ENCODE measurements around the gene TAP1.
"Not testable (repeated sequence)": the region's sequence is repeated elsewhere in the genome, so short reads cannot be mapped to it uniquely, and the experiment has no call there.

Gene TAP1

GRCh38 chr6:32879691-32880090, 26.2 kb upstream of the TAP1 start:
- no peak for DNase-seq (ENCODE audit: low read depth in 1 of 2, low spot score in 1 of 2)
- TF ChIP-seq JUND (IDR thresholded peaks at IDR 0.05; ENCODE audit: low read depth) = no peak
- in situ Hi-C loops (cut with HindIII; ENCODE audit: low pct_unique_long_range_greater_than_20kb, low sequenced_read_pairs) = no loop called here

- DNase-seq (ENCODE audit: low read depth in 1 of 2, low spot score in 1 of 2) = no peak
- TF ChIP-seq JUND (IDR thresholded peaks at IDR 0.05; ENCODE audit: low read depth) = no peak
- in situ Hi-C loops (cut with HindIII; ENCODE audit: low pct_unique_long_range_greater_than_20kb, low sequenced_read_pairs) = no loop called here
Measured at GRCh38 chr6:32876603-32877002, 23.1 kb upstream of the TAP1 start.

DNA sequence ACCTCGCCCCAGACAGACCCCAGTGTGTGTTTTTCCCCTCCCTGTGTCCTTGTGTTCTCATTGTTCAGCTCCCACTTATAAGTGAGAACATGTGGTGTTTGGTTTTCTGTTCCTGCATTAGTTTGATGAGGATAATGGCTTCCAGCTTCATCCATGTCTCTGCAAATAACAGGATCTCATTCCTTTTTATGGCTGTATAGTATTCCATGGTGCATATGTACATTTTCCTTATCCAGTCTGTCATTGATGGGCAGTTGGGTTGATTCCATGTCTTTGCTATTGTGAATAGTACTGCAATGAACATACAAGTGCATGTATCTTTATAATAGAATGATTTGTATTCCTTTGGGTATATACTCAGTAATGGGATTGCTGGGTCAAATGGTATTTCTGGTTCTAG, 20.4 kb upstream of the TAP1 start:
- in situ Hi-C loops (cut with HindIII; ENCODE audit: low pct_unique_long_range_greater_than_20kb, low sequenced_read_pairs); DNase-seq (ENCODE audit: low read depth in 1 of 2, low spot score in 1 of 2): not testable (repeated sequence)

DNA sequence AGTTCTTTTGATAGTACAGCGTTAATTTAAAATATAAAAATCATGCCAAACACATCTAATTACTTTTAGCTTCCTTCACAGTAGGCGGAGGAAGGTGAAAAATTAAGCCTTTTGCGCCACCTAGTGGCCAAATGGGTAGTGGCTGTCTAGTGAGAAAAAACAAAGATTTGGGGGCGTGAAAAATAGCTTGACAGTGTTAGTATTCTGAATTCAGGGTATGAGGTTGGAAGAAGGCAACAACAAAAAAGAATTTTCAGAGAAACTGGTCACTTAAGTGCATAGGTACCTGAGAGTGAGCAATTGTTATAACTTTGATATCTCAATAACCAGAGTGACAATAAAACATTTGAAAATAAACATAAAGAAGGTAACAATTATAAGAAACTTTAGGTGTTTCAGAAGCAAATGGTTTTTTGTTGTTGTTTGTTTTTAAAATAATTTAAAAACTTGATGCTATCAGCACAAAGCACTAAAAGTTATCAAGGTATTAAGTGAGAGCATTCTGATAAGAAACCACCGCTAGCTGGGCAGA, 14.8 kb upstream of the TAP1 start:
- no peak for TF ChIP-seq JUND (IDR thresholded peaks at IDR 0.05; ENCODE audit: low read depth)
- DNase-seq (ENCODE audit: low read depth in 1 of 2, low spot score in 1 of 2) = peak in 1 of 2 experiments; percentile 81
- in situ Hi-C loops (cut with HindIII; ENCODE audit: low pct_unique_long_range_greater_than_20kb, low sequenced_read_pairs) = no loop called here

- in situ Hi-C loops (cut with HindIII; ENCODE audit: low pct_unique_long_range_greater_than_20kb, low sequenced_read_pairs) = no loop called here
- no peak for DNase-seq (ENCODE audit: low read depth in 1 of 2, low spot score in 1 of 2)
- TF ChIP-seq JUND (IDR thresholded peaks at IDR 0.05; ENCODE audit: low read depth) = no peak
Measured at GRCh38 chr6:32867554-32868256, 14.2 kb upstream of the TAP1 start.

- TF ChIP-seq JUND (IDR thresholded peaks at IDR 0.05; ENCODE audit: low read depth) = no peak
- in situ Hi-C loops (cut with HindIII; ENCODE audit: low pct_unique_long_range_greater_than_20kb, low sequenced_read_pairs) = no loop called here
- no peak for DNase-seq (ENCODE audit: low read depth in 1 of 2, low spot score in 1 of 2)
Measured at GRCh38 chr6:32867022-32867477, 13.5 kb upstream of the TAP1 start.

- in situ Hi-C loops (cut with HindIII; ENCODE audit: low pct_unique_long_range_greater_than_20kb, low sequenced_read_pairs) = no loop called here
- TF ChIP-seq JUND (IDR thresholded peaks at IDR 0.05; ENCODE audit: low read depth) = no peak
- DNase-seq (ENCODE audit: low read depth in 1 of 2, low spot score in 1 of 2) = no peak
Measured at GRCh38 chr6:32865724-32866443, 12.4 kb upstream of the TAP1 start.

GRCh38 chr6:32862725-32863124, 9.2 kb upstream of the TAP1 start:
- no peak for DNase-seq (ENCODE audit: low read depth in 1 of 2, low spot score in 1 of 2)
- no peak for TF ChIP-seq JUND (IDR thresholded peaks at IDR 0.05; ENCODE audit: low read depth)
- in situ Hi-C loops (cut with HindIII; ENCODE audit: low pct_unique_long_range_greater_than_20kb, low sequenced_read_pairs) = no loop called here

DNA sequence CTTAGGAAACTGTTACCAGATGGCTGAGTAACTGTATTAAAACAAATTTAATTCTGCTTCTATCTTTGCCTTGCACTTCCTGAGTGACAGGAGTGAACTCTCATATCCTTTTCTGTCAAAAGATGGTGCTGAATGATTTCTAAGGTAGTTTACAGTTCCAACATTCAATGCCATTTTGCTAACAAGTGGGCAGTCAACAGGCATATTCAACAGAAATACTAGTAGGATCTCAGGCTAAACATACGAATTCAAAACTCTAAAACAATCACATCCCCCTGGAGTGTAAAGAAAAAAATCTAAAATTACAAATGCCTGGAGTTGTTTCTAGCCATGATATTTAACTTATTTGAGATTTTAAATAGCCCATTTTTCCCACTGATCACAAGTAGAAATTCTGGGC, 7.2 kb upstream of the TAP1 start:
- in situ Hi-C loops (cut with HindIII; ENCODE audit: low pct_unique_long_range_greater_than_20kb, low sequenced_read_pairs) = no loop called here
- TF ChIP-seq JUND (IDR thresholded peaks at IDR 0.05; ENCODE audit: low read depth) = no peak
- DNase-seq (ENCODE audit: low read depth in 1 of 2, low spot score in 1 of 2) = no peak

GRCh38 chr6:32858194-32858593, 4.7 kb upstream of the TAP1 start:
- in situ Hi-C loops (cut with HindIII; ENCODE audit: low pct_unique_long_range_greater_than_20kb, low sequenced_read_pairs) = no loop called here
- no peak for TF ChIP-seq JUND (IDR thresholded peaks at IDR 0.05; ENCODE audit: low read depth)
- DNase-seq (ENCODE audit: low read depth in 1 of 2, low spot score in 1 of 2) = no peak

DNA sequence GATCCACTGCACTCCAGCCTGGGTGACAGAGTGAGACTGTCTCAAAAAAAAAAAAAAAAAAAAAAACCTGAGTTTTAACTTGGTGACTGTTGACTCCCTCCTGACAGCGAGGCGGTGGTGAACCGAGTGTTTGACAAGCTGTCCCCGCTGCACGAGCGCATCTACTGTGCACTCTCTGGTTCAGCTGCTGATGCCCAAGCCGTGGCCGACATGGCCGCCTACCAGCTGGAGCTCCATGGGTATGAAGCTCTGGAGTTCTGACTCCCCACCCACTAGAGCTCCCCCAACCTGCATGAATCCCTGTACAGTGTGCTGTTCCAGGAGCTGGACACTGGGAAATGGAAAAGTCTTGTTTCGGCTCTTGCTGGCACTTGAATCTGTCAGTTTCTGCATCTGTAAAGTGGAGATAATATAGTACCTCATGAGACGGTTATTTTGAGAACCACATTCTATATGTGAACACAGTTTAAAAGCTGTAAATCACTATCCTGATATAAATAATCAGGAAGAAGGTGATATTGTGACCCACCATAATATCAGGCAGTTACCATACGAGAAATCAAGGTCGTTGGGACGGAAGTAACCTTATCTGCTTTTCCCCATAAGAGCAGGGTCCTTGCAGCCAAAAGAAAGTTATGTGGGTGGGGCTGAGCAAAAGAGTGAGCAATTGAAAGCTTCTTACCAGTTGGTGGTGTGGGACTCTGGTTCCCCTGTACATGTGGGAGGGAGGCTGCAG, 3.8 kb upstream of the TAP1 start:
- no peak for TF ChIP-seq JUND (IDR thresholded peaks at IDR 0.05; ENCODE audit: low read depth)
- in situ Hi-C loops (cut with HindIII; ENCODE audit: low pct_unique_long_range_greater_than_20kb, low sequenced_read_pairs) = no loop called here
- DNase-seq (ENCODE audit: low read depth in 1 of 2, low spot score in 1 of 2) = no peak

DNA sequence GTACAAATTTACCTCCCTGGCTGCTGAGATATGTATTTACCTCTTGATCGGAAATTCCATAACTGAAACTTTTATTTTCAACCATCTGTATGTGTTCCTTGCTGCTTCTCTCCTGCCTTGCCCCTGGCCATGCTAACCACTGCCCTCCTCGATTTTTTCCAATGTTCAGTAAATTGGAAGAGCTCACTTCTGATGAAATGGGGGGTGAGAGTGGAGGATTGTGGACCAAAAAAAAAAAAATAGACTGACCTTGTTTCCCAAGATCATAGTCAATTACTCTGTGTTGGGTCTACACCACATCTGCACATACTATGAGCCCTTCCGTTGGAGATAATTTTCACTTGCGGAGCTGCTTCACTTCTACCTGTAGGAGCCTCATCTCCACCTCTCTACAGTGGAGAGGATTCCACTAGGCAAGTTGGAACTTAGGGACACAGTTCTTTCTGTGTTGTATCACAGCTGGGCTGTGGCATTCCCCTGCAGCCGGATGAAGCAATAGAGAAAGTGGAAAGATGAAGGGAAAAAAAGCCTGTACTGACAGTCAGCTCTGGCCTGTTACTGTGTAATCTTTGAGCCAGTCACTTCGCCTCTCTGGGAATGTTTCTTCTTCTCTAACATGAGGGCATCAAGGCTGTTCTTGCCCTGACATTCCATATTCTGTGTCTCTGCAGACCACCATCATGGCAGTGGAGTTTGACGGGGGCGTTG, 2.1 kb upstream of the TAP1 start:
- no peak for TF ChIP-seq JUND (IDR thresholded peaks at IDR 0.05; ENCODE audit: low read depth)
- in situ Hi-C loops (cut with HindIII; ENCODE audit: low pct_unique_long_range_greater_than_20kb, low sequenced_read_pairs) = no loop called here
- DNase-seq (ENCODE audit: low read depth in 1 of 2, low spot score in 1 of 2) = no peak

Data from T47D (cell line).